CD4-positive, alpha-beta T cell (primary cell): ENCODE data around the gene NME7. TPM values are rescaled to one million over a fixed set of nuclear protein-coding genes. Genes with fewer than 3 reads are reported as not detected.
A peak's percentile ranks its signal among the peaks of the same experiment; 100 is the strongest.

ENCODE experiments used
- ATAC-seq: fragments of 200-7000 bp; cut with Tn5 transposase; one replicate; pipeline ENCODE4 v1.10.0; 2022; ENCODE audit warnings: mild to moderate bottlenecking; ENCODE audit not compliant: poor library complexity
- CTCF ChIA-PET: fragments of 350-600 bp; sonication (Branson Sonifier 250); formaldehyde crosslinking; loops from one replicate; lab custom pipeline; 2021; ENCODE audit warnings: antibody characterized with exemption, inconsistent platforms; lab: Charles Lee
- POLR2A ChIA-PET: fragments of 350-600 bp; sonication (Branson Sonifier 250); formaldehyde crosslinking; loops from one replicate; lab custom pipeline; 2021; ENCODE audit warnings: antibody characterized with exemption, inconsistent platforms; lab: Charles Lee
- DNase-seq, 14 experiments: peaks; one replicate each; pipeline ENCODE4 v3.0.0-alpha.2; 2013 to 2020; ENCODE audit warnings: mixed read lengths in 2 of 14
- H3K27ac ChIP-seq, 2 donors: one replicate each; pipeline versions ENCODE4 v1.5.1 to v1.7.0; 2013; ENCODE audit warnings: low read length in 2 of 2, low read depth in 1 of 2, mild to moderate bottlenecking in 1 of 2
- H3K27me3 ChIP-seq, 2 experiments: 1 replicate in 1 of 2; 2 replicates in 1 of 2; pipeline versions ENCODE4 v1.6.1 to v1.7.0; 2013; ENCODE audit warnings: low read length in 2 of 2, control low read depth in 1 of 2, mild to moderate bottlenecking in 1 of 2, moderate library complexity in 1 of 2; ENCODE audit not compliant: insufficient read depth in 2 of 2, control insufficient read depth in 1 of 2
- H3K36me3 ChIP-seq: one replicate; pipeline ENCODE4 v1.6.1; 2013; ENCODE audit warnings: low read length, control low read depth; ENCODE audit not compliant: insufficient read depth
- H3K4me1 ChIP-seq: one replicate; pipeline ENCODE4 v1.6.1; 2013; ENCODE audit warnings: low read length, control low read depth; ENCODE audit not compliant: insufficient read depth
- H3K4me3 ChIP-seq: one replicate; pipeline ENCODE4 v1.5.1; 2013; ENCODE audit warnings: mild to moderate bottlenecking, low read length, moderate library complexity
- H3K9me3 ChIP-seq, 2 experiments: 1 replicate in 1 of 2; 2 replicates in 1 of 2; pipeline versions ENCODE4 v1.6.1 to v1.7.0; 2013; ENCODE audit warnings: low read length in 2 of 2, mild to moderate bottlenecking in 2 of 2, control low read depth in 1 of 2, moderate library complexity in 1 of 2; ENCODE audit not compliant: control insufficient read depth in 1 of 2, insufficient read depth in 1 of 2
- H3K27ac Mint-ChIP-seq: one replicate; pipeline ENCODE4 v1.8.0; 2020; ENCODE audit warnings: mixed read lengths
- H3K27me3 Mint-ChIP-seq: one replicate; pipeline ENCODE4 v1.8.0; 2021; ENCODE audit warnings: mixed read lengths
- H3K36me3 Mint-ChIP-seq: one replicate; pipeline ENCODE4 v1.8.0; 2021; ENCODE audit warnings: low read depth, mixed read lengths
- H3K4me1 Mint-ChIP-seq: one replicate; pipeline ENCODE4 v1.8.0; 2021; ENCODE audit warnings: low read depth, mixed read lengths
- H3K4me3 Mint-ChIP-seq: one replicate; pipeline ENCODE4 v1.8.0; 2020; ENCODE audit warnings: mild to moderate bottlenecking, mixed read lengths
- H3K9me3 Mint-ChIP-seq: one replicate; pipeline ENCODE4 v1.8.0; 2020; ENCODE audit warnings: mixed read lengths
- CTCF ChIP-seq: fragments of 200-600 bp; IDR thresholded peaks from one replicate; pipeline ENCODE4 v1.8.0; 2022; ENCODE audit warnings: antibody characterized with exemption, mild to moderate bottlenecking
- intact Hi-C, 2 experiments: fragments of 100-400 bp; cut with DNase I in 1 of 2; cut with micrococcal nuclease in 1 of 2; formaldehyde crosslinking; loops; one replicate each; pipeline versions ENCODE4 v1.15.1 to v1.9.0; 2023 to 2025; cut with DNase I, micrococcal nuclease
- total RNA-seq, 174 experiments: library from RNA in 2 of 174; stranded (reverse) in 2 of 174; gene quantifications; one replicate each; pipeline ENCODE4 v1.2.3 and lab custom pipeline; 2021 to 2026

The NME7 gene
- total RNA-seq, 2 experiments from 2014 or later, result 7.2 to 8.3 TPM

- CTCF ChIA-PET, result no interaction called here
- no peaks in the 10 kb centered on the region for H3K36me3 Mint-ChIP-seq
Observed at GRCh38 chr1:169142129-169142528, 225.5 kb downstream of the NME7 start.

GRCh38 chr1:169141356-169141755 is 226.2 kb downstream of the NME7 start:
- POLR2A ChIA-PET, result no interaction called here
- Mint-ChIP-seq H3K27ac (no peak overlapping the region), H3K4me3 (no peak overlapping the region), H3K27me3 (no peaks in the 10 kb centered on the region), H3K4me1 (no peaks in the 10 kb centered on the region), H3K36me3 (no peaks in the 10 kb centered on the region), H3K9me3 (no peaks in the 10 kb centered on the region)
- CTCF ChIA-PET, result no interaction called here
- H3K4me3 ChIP-seq, result no peak overlapping the region
- no peak for ATAC-seq
- H3K9me3 ChIP-seq, result no peaks in the 10 kb centered on the region
- H3K27me3 ChIP-seq, result no peaks in the 10 kb centered on the region
- intact Hi-C loops, result no loop called here
- no peaks in the 10 kb centered on the region for H3K36me3 ChIP-seq
- no peaks in the 10 kb centered on the region for H3K4me1 ChIP-seq
- no peak for TF ChIP-seq CTCF
- H3K27ac ChIP-seq, result no peak overlapping the region
- no peak for DNase-seq

More at GRCh38 chr1:169142129-169142528, 225.5 kb downstream of the NME7 start:
- no peak overlapping the region for H3K4me3 Mint-ChIP-seq
- POLR2A ChIA-PET, result no interaction called here
- no peak overlapping the region for H3K27ac Mint-ChIP-seq
- Histone ChIP-seq H3K9me3 (no peaks in the 10 kb centered on the region), H3K36me3 (no peaks in the 10 kb centered on the region), H3K27ac (no peak overlapping the region), H3K4me1 (no peaks in the 10 kb centered on the region), H3K4me3 (no peak overlapping the region), H3K27me3 (no peaks in the 10 kb centered on the region)
- ATAC-seq (no peak), DNase-seq (no peak)
- TF ChIP-seq CTCF, result no peak
- no peaks in the 10 kb centered on the region for H3K9me3 Mint-ChIP-seq
- H3K4me1 Mint-ChIP-seq, result no peaks in the 10 kb centered on the region
- no peaks in the 10 kb centered on the region for H3K27me3 Mint-ChIP-seq
- intact Hi-C loops, result no loop called here

GRCh38 chr1:169138866-169139670 is 228.5 kb downstream of the NME7 start:
- DNase-seq (peak in 1 of 14 experiments; percentile 3), ATAC-seq (no peak)
- no peaks in the 10 kb centered on the region for H3K9me3 Mint-ChIP-seq
- H3K36me3 Mint-ChIP-seq, result no peaks in the 10 kb centered on the region
- Histone ChIP-seq H3K36me3 (no peaks in the 10 kb centered on the region), H3K9me3 (no peaks in the 10 kb centered on the region), H3K4me1 (no peaks in the 10 kb centered on the region), H3K27ac (no peak overlapping the region), H3K27me3 (no peaks in the 10 kb centered on the region), H3K4me3 (no peak overlapping the region)
- no peak for TF ChIP-seq CTCF
- H3K4me3 Mint-ChIP-seq, result no peak overlapping the region
- H3K4me1 Mint-ChIP-seq, result no peaks in the 10 kb centered on the region
- no peak overlapping the region for H3K27ac Mint-ChIP-seq
- POLR2A ChIA-PET, result no interaction called here
- intact Hi-C loops, result no loop called here
- CTCF ChIA-PET, result no interaction called here
- H3K27me3 Mint-ChIP-seq, result no peaks in the 10 kb centered on the region
